Right lobe of liver (tissue), 4 donors: Measurements from ENCODE around the gene PEAK1.

Experiments used
- CTCF ChIP-seq, 4 donors: fragments of 200-600 bp in 3 of 4; fragments of 450-650 bp in 1 of 4; IDR thresholded peaks; one replicate each; pipeline versions ENCODE4 v1.5.1 to v1.8.0; 2016 to 2022; ENCODE audit warnings: antibody characterized with exemption in 4 of 4, mild to moderate bottlenecking in 2 of 4
- POLR2A ChIP-seq: fragments of 450-650 bp; IDR thresholded peaks from one replicate; pipeline ENCODE4 v1.6.1; 2017; ENCODE audit warnings: antibody characterized with exemption, mild to moderate bottlenecking
- donor health status: DM: no; HTN: no; CAD: no.
- donor health status: DM: no; HTN: no; CAD: no.
- donor health status: DM: no; HTN: yes; CAD: no.

- TF ChIP-seq CTCF (IDR thresholded peaks at IDR 0.05) (no peak), POLR2A (no peak)
Measured at GRCh38 chr15:77145370-77145769, 274.5 kb downstream of the PEAK1 start.
